ENCODE data around the gene TAMALIN. TPM values are rescaled to one million over a fixed set of nuclear protein-coding genes. Genes with fewer than 3 reads are reported as not detected.

TAMALIN gene
- total and polyA plus RNA-seq, 5 experiments from 2014 or later: 2.0 to 36.5 (median 5.2) TPM

DNA sequence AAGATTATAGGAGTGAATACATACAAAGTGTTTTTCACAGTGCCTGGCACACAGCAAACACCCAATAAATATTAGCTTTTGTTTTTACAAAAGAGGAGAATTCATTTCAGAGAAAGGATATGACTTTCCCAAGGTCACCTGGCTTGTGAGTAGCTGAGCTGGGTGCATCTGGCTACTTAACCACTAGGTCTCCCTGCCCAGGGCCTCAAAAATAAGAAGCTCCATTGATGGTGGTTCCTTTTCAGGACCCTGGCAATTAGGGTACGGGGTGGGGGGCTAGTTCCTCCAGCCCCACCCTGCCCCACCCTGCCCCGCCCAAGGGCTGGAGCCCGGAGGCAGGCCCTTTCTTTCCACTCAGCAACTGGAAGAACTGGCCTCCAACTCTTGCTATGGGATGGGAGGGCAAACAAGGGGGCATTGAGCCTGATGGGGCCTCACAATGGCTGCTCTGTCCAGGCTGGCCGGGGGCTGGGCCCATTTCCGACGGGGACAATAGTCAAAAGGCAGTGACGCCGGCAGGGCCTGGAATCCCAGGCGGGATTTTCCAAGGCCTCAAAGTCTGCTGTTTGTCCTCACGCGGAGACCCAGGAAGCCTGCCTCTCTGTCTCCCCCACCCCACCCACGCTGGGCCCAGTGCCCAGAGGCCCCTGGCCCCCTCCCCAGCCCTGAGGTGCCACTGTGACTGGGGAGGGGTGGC lies 54.9 kb downstream of the TAMALIN start:
- no peaks in the 10 kb centered on the region for H3K9me3 Mint-ChIP-seq
- no peak overlapping the region for H3K27ac Mint-ChIP-seq
- no peak overlapping the region for H3K4me3 Mint-ChIP-seq
- H3K4me1 Mint-ChIP-seq: peaks cover 0 to 3% (median 0%) of the 10 kb centered on the region in 4 donors
- no peak for ATAC-seq
- DNase-seq: no peak
- H3K36me3 Mint-ChIP-seq: no peaks in the 10 kb centered on the region
- POLR2A ChIA-PET: interaction anchor here (0.8 to 2.9 kb wide), 4 partner anchors 9 to 36 kb away, joined by 3 to 13 read pairs (median 4); partner anchors contain the start of genes ATG101 and NR4A1
- no peaks in the 10 kb centered on the region for H3K27me3 Mint-ChIP-seq

DNA sequence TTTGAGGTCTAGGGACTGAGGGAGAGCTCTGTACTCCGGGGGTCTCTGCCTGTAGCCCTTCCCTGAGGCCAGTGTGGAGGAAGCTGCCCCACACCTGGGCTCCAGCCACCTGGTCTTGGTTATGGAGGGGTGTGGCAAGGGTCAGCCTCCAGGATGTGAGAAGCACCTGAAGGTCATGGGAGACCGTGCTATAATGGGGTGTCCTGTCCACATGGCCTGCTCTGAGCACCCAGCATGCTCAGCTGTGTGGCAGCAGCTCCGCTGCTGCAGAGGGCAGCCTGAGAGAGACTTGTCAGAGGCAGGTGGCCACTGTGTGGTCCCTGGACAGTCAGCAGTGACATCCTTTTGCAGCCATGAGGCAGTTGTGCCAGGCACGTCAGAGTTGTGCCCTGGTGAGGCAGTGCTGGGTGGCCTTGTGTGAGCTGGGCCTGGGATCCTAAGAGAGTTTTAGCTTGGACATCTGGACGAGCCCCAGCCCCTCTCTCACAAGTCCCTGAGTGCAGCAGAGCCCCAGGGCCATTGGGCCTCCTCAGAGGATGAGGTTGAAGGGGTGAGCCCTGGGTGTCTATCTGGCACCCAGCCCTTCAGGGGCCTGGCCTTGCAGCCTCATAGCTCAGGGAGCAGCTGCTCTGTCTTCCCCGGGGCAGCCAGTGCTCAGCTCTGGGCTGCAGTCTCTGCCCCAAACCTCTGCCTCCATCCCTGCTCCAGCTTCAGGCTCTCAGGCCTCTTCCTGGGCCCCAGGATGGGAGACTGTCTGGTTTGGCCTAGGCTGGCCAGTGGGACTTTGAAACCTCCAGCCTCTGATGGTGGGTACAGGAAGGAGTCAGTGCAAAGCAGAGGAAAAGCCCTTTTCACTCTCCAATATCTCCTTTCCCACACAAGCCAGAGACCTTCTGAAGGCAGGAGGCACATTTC lies 55.7 kb downstream of the TAMALIN start:
- no peaks in the 10 kb centered on the region for H3K36me3 Mint-ChIP-seq
- no peak overlapping the region for H3K27ac Mint-ChIP-seq
- POLR2A ChIA-PET: no interaction called here
- no peaks in the 10 kb centered on the region for H3K9me3 Mint-ChIP-seq
- ATAC-seq: no peak
- no peak for DNase-seq
- peaks cover 0 to 5% (median 0%) of the 10 kb centered on the region in 4 donors for H3K4me1 Mint-ChIP-seq
- no peaks in the 10 kb centered on the region for H3K27me3 Mint-ChIP-seq
- no peak overlapping the region for H3K4me3 Mint-ChIP-seq

DNA sequence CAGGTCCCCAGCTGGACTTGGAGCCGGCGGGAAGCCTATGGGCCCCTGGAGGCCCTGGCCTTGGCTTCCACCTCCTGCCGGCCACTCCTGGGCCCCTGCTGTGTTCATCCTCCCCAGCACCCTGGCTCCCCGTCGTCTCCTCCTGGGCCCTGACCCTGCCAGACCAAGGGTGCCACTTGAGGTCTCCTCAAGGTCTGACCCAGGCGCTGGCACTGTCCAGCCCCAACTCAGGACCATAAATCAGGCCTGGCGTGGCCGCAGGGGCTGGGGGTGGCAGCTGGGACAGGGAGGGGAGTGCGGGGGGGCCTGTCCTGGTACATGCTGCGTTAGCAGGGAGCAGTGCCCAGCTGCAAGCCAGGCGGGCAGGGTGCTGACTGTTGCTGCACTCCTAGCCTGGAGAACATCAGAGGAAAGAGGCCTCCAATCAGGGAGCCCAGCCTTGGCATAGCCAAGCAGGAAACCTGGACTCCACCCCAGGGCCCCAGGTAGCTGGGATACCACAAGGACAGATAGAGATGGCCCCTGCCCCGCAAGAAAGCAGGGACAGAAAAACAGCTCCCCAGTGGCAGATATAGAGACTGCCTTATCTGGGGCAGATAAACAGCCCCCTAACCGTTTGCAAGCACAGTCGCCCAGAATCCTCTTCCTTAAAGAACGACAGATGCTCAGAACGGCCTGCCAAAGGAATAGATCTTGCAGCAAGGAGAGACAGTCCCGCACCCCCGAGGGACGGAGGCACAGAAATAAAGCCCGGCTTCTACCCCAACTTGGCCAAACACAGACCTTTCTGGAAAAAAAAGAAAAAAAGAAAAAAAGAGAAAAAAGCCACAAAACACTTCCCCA lies 56.6 kb downstream of the TAMALIN start:
- H3K27ac Mint-ChIP-seq: peak overlapping the region in 1 of 10 donors; percentile 24
- no peaks in the 10 kb centered on the region for H3K9me3 Mint-ChIP-seq
- no peaks in the 10 kb centered on the region for H3K27me3 Mint-ChIP-seq
- POLR2A ChIA-PET: interaction anchor here (1.1 kb wide), 1 partner anchor 16 kb away, joined by 4 read pairs; no protein-coding TSS in a partner anchor
- H3K36me3 Mint-ChIP-seq: no peaks in the 10 kb centered on the region
- H3K4me1 Mint-ChIP-seq: peaks cover 0 to 5% (median 0%) of the 10 kb centered on the region in 4 donors
- ATAC-seq (no peak), DNase-seq (no peak)
- H3K4me3 Mint-ChIP-seq: no peak overlapping the region

DNA sequence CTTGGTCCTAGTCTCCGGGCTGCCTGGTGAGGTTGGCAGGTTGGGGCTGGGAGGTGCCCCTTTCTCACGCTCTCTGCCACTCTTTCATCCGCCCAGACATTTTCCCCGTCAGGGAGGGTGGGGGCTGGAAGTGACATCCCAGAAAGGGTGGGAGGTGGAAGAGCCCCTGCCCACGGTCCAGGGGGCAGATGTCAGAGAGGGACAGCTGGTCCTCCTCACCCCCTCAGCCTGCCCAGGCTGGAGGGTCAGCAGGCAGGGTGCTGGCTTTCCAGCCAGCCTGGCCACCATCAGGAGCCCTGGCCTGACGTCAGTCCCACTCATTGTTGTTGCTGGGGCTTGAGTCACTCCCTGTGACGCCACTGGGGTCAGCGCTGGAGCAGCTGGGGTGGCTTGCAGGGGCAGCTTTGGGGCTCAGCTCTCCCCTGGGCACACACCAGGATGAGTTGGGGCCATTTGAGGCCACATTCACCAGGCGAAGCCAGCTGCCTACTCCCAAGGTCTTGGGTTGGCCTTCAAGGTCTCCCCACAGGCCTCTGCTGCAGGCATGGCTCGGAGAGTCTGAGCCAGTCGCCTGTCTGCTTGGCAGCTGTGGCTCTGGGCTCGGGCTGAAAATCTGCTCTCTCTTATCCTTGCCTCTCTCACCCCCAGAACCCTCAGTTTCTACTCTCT lies 57.4 kb downstream of the TAMALIN start:
- H3K4me3 Mint-ChIP-seq: no peak overlapping the region
- POLR2A ChIA-PET: interaction anchor here (1.1 kb wide), 1 partner anchor 17 kb away, joined by 4 read pairs; no protein-coding TSS in a partner anchor
- no peaks in the 10 kb centered on the region for H3K27me3 Mint-ChIP-seq
- H3K36me3 Mint-ChIP-seq: no peaks in the 10 kb centered on the region
- no peak for DNase-seq
- no peak overlapping the region for H3K27ac Mint-ChIP-seq
- no peaks in the 10 kb centered on the region for H3K9me3 Mint-ChIP-seq
- ATAC-seq: no peak
- H3K4me1 Mint-ChIP-seq: peaks cover 2 to 5% (median 3%) of the 10 kb centered on the region in 4 donors

Other genes with a start within 250 kb of the TAMALIN start
- 1 to 10 TPM; 2.8 to 3.2 TPM for gene FIGNL2, start 158.2 kb upstream of the TAMALIN start, total RNA-seq
- under 1 TPM in 2 of 3 donors, not detected in 1; 0.08 to 0.21 TPM for gene FIGNL2, start 158.2 kb upstream of the TAMALIN start, polyA plus RNA-seq
- not detected for gene ANKRD33, start 118.8 kb upstream of the TAMALIN start, total RNA-seq
- gene ANKRD33, start 118.8 kb upstream of the TAMALIN start, polyA plus RNA-seq: not detected
- gene ACVRL1, start 99.4 kb upstream of the TAMALIN start, total RNA-seq: not detected
- gene ACVRL1, start 99.4 kb upstream of the TAMALIN start, polyA plus RNA-seq: not detected
- gene ACVR1B, start 55.2 kb upstream of the TAMALIN start, total RNA-seq: 10 to 100 TPM; 11.7 to 12.6 TPM
- 1 to 10 TPM; 1.2 to 2.3 (median 2.2) TPM for gene ACVR1B, start 55.2 kb upstream of the TAMALIN start, polyA plus RNA-seq
- 1 to 10 TPM; 1.9 to 2.4 TPM for gene NR4A1, start 44.5 kb downstream of the TAMALIN start, total RNA-seq
- gene NR4A1, start 44.5 kb downstream of the TAMALIN start, polyA plus RNA-seq: under 1 TPM; 0.39 to 0.79 (median 0.45) TPM
- 10 to 100 TPM; 18.0 to 19.4 TPM for gene ATG101, start 63.0 kb downstream of the TAMALIN start, total RNA-seq
- gene ATG101, start 63.0 kb downstream of the TAMALIN start, polyA plus RNA-seq: 10 to 100 TPM; 17.6 to 28.8 (median 22.2) TPM
- not detected for gene SMIM41, start 72.8 kb downstream of the TAMALIN start, total RNA-seq
- not detected for gene SMIM41, start 72.8 kb downstream of the TAMALIN start, polyA plus RNA-seq
- gene KRT80, start 185.1 kb downstream of the TAMALIN start, total RNA-seq: not detected
- gene KRT80, start 185.1 kb downstream of the TAMALIN start, polyA plus RNA-seq: not detected
- gene KRT7, start 226.3 kb downstream of the TAMALIN start, total RNA-seq: not detected
- not detected for gene KRT7, start 226.3 kb downstream of the TAMALIN start, polyA plus RNA-seq

All from naive thymus-derived CD8-positive, alpha-beta T cell (primary cell).